ENCODE results near the gene FOXL1.

The FOXL1 gene

DNA sequence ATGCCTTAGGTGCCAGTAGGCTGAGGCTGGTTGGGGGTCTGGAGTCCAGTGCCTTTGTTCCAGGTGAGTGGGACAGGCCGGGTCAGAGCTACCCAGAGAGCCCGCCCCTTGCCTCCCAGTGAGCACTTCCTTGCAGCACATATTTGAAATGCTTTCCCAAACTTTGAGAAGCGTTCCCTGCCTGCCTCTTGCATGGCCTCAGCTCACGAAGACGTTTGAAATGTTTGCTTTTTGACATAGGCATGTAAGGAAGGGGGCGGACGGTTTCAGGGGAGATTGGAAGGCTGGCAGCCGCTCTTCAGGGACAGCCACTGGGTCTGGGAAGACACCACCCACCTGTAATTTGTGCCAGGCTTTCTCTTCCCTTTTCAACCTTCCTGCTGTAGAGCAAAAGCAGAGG lies 5.1 kb upstream of the FOXL1 start:
- TF ChIP-seq, protein P1, sequence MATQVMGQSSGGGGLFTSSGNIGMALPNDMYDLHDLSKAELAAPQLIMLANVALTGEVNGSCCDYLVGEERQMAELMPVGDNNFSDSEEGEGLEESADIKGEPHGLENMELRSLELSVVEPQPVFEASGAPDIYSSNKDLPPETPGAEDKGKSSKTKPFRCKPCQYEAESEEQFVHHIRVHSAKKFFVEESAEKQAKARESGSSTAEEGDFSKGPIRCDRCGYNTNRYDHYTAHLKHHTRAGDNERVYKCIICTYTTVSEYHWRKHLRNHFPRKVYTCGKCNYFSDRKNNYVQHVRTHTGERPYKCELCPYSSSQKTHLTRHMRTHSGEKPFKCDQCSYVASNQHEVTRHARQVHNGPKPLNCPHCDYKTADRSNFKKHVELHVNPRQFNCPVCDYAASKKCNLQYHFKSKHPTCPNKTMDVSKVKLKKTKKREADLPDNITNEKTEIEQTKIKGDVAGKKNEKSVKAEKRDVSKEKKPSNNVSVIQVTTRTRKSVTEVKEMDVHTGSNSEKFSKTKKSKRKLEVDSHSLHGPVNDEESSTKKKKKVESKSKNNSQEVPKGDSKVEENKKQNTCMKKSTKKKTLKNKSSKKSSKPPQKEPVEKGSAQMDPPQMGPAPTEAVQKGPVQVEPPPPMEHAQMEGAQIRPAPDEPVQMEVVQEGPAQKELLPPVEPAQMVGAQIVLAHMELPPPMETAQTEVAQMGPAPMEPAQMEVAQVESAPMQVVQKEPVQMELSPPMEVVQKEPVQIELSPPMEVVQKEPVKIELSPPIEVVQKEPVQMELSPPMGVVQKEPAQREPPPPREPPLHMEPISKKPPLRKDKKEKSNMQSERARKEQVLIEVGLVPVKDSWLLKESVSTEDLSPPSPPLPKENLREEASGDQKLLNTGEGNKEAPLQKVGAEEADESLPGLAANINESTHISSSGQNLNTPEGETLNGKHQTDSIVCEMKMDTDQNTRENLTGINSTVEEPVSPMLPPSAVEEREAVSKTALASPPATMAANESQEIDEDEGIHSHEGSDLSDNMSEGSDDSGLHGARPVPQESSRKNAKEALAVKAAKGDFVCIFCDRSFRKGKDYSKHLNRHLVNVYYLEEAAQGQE (IDR thresholded peaks at IDR 0.05; ENCODE audit: insufficient read depth in 1 of 2, low read depth in 2 of 2, low read length in 2 of 2) = no peak
- TF ChIP-seq POLR2AphosphoS5 (IDR thresholded peaks at IDR 0.05; ENCODE audit: low read depth, low read length) (no peak), TAF1 (IDR thresholded peaks at IDR 0.05; ENCODE audit: borderline replicate concordance, insufficient read depth, low read length) (no peak), SIN3A (IDR thresholded peaks at IDR 0.05; ENCODE audit: borderline replicate concordance, insufficient read depth, low read length) (no peak), FOXP2 (optimal IDR thresholded peaks at IDR 0.05; ENCODE audit: borderline replicate concordance, extremely low read depth, extremely low read length, insufficient read depth) (no peak)

DNA sequence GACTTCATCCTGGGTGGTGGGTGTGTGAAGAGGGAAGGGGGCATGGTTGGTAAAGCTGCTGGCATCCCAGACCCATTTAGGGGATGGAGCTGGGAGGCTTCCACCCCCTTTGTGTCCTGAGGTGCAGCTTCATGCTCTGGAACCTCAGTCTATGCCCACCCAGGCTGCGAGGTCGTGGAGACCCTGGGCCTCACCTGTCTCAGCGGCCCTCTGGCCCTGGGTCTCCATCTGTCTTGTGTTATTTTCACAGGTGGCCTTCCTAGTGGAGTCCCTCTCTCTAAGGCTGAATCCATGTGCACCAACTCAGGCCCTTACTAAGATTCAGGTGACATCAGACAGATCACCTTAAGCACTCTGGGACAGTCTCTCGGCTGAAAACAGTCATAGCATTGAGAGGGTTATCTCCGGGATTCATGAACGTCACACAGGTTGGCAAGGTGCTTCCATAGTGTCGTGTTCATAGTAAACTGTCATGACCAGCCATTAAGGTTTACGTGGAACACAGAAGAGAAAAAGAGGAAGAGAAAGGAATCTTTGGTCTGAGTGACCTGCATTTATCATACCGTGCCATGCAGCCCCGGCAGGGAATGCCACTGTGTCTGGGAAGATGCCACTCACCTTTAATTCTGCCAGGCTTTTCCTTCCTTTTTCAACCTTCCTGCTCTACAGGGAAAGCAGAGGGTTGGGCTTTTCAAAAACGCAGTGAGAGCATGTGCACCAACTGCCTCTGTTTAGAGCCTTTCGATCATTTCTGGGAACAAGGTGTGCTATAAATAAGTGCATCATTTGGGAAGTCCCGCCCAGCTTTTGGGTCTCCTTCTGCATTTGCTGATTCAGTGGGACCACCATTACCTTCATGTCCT lies 4.5 kb upstream of the FOXL1 start:
- TF ChIP-seq POLR2AphosphoS5 (IDR thresholded peaks at IDR 0.05; ENCODE audit: low read depth, low read length) (no peak), SIN3A (IDR thresholded peaks at IDR 0.05; ENCODE audit: borderline replicate concordance, insufficient read depth, low read length) (no peak), TAF1 (IDR thresholded peaks at IDR 0.05; ENCODE audit: borderline replicate concordance, insufficient read depth, low read length) (no peak), FOXP2 (optimal IDR thresholded peaks at IDR 0.05; ENCODE audit: borderline replicate concordance, extremely low read depth, extremely low read length, insufficient read depth) (no peak)
- TF ChIP-seq, protein P1 (IDR thresholded peaks at IDR 0.05; ENCODE audit: insufficient read depth in 1 of 2, low read depth in 2 of 2, low read length in 2 of 2) = no peak

DNA sequence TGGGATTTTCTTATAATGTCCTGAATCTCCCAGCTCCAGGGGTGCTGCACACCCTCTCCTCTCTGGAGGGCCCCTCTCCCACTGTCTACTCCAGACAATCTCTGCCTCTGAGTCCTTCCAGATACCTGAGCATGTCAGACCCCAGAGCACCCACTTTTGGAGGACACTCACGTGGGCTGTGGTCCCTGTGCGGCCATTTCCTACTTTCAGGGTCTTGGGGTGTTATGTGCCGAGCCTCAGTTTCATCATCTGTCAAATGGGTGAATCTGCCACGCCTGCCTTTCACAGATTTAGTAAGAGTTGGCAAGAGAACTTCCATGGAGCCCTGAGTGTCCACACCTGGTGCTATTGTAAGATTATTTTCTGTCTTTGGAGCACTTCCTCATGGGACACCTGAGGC lies 3.7 kb upstream of the FOXL1 start:
- TF ChIP-seq TAF1 (IDR thresholded peaks at IDR 0.05; ENCODE audit: borderline replicate concordance, insufficient read depth, low read length) = no peak
- TF ChIP-seq, protein P1 (IDR thresholded peaks at IDR 0.05; ENCODE audit: insufficient read depth in 1 of 2, low read depth in 2 of 2, low read length in 2 of 2) = no peak
- TF ChIP-seq FOXP2 (optimal IDR thresholded peaks at IDR 0.05; ENCODE audit: borderline replicate concordance, extremely low read depth, extremely low read length, insufficient read depth) = no peak

DNA sequence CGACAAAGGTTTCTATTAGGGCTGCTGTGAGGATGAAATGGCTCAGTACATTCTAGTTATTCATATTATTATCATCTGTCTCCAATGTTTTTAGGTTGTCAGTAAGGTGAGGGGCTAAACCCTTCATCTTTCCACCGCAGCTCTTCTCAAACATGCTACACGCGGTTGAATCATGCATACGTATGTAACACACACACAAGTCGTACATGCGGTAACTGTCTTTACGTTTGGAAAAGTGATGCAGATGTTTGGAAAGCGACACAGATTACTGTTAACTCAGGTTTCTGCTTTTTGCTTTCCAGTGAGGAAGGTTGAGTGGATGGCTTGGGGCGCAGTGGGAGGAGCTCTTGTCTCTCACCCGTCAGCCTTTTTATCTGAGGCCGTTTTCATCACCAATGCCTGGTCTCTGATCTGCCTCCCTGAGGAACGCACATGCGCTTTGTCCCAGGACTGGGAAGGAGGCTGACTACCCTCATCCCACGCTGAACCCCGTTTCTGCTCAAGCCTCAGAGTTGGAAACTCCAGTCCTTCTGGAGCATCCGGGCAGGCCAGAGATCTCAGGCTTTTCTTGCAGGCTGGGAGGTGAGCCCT lies 3.2 kb upstream of the FOXL1 start:
- TF ChIP-seq, protein P1 (IDR thresholded peaks at IDR 0.05; ENCODE audit: insufficient read depth in 1 of 2, low read depth in 2 of 2, low read length in 2 of 2) = no peak
- TF ChIP-seq POLR2AphosphoS5 (IDR thresholded peaks at IDR 0.05; ENCODE audit: low read depth, low read length) = no peak
- TF ChIP-seq FOXP2 (optimal IDR thresholded peaks at IDR 0.05; ENCODE audit: borderline replicate concordance, extremely low read depth, extremely low read length, insufficient read depth) = no peak

Measured in PFSK-1 (cell line).